H9 (cell line): ENCODE results near the gene VSTM2L. TPM values are rescaled to one million over a fixed set of nuclear protein-coding genes. Genes with fewer than 3 reads are reported as not detected.

Source experiments
- DNase-seq: peaks from one replicate; pipeline ENCODE4 v3.0.0-alpha.2; 2017
- H2AFZ ChIP-seq: one replicate; pipeline ENCODE4 v1.6.1; 2013; ENCODE audit warnings: mild to moderate bottlenecking, low read length, control low read depth, moderate library complexity
- H2AK5ac ChIP-seq: 2 replicates; pipeline ENCODE4 v1.6.1; 2013; ENCODE audit warnings: low read length, control low read depth, mixed read lengths; ENCODE audit not compliant: insufficient read length
- H2BK120ac ChIP-seq: one replicate; pipeline ENCODE4 v1.6.1; 2013; ENCODE audit warnings: low read depth, mild to moderate bottlenecking, low read length, control low read depth, inconsistent platforms; ENCODE audit not compliant: poor library complexity, severe bottlenecking
- H2BK12ac ChIP-seq: 2 replicates; pipeline ENCODE4 v1.6.1; 2013; ENCODE audit warnings: low read length, control low read depth, mixed read lengths, low read depth; ENCODE audit not compliant: insufficient read length
- H2BK15ac ChIP-seq: 2 replicates; pipeline ENCODE4 v1.6.1; 2013; ENCODE audit warnings: low read depth, low read length, control low read depth
- H2BK20ac ChIP-seq: one replicate; pipeline ENCODE4 v1.6.1; 2013; ENCODE audit warnings: low read depth, mild to moderate bottlenecking, low read length, control low read depth, inconsistent platforms; ENCODE audit not compliant: poor library complexity, severe bottlenecking
- H2BK5ac ChIP-seq: 2 replicates; pipeline ENCODE4 v1.6.1; 2013; ENCODE audit warnings: low read length, control low read depth, mixed read lengths; ENCODE audit not compliant: insufficient read length
- H3K14ac ChIP-seq: 2 replicates; pipeline ENCODE4 v1.6.1; 2013; ENCODE audit warnings: low read length, control low read depth; ENCODE audit not compliant: insufficient read depth
- H3K18ac ChIP-seq: 2 replicates; pipeline ENCODE4 v1.6.1; 2013; ENCODE audit warnings: low read depth, mild to moderate bottlenecking, mixed read lengths, low read length, control low read depth; ENCODE audit not compliant: insufficient read length
- H3K23ac ChIP-seq: 2 replicates; pipeline ENCODE4 v1.6.1; 2013; ENCODE audit warnings: low read length, control low read depth, mixed read lengths, low read depth; ENCODE audit not compliant: insufficient read length
- H3K23me2 ChIP-seq: 2 replicates; pipeline ENCODE4 v1.6.1; 2013; ENCODE audit warnings: low read depth, mild to moderate bottlenecking, mixed read lengths, low read length, control low read depth; ENCODE audit not compliant: insufficient read length, poor library complexity, severe bottlenecking
- H3K27ac ChIP-seq: 2 replicates; pipeline ENCODE4 v1.5.1; 2013; ENCODE audit warnings: low read length, control low read depth, mixed read lengths, low read depth; ENCODE audit not compliant: insufficient read length
- H3K27me3 ChIP-seq: 2 replicates; pipeline ENCODE4 v1.6.1; 2013; ENCODE audit warnings: low read length, control low read depth, inconsistent platforms; ENCODE audit not compliant: insufficient read depth
- H3K4ac ChIP-seq: 2 replicates; pipeline ENCODE4 v1.6.1; 2013; ENCODE audit warnings: low read depth, mild to moderate bottlenecking, control low read depth, inconsistent platforms, low read length, moderate library complexity
- H3K4me1 ChIP-seq: 2 replicates; pipeline ENCODE4 v1.6.1; 2013; ENCODE audit warnings: low read length, control low read depth, inconsistent platforms; ENCODE audit not compliant: insufficient read depth
- H3K4me2 ChIP-seq: 2 replicates; pipeline ENCODE4 v1.6.1; 2013; ENCODE audit warnings: low read length, control low read depth, mixed read lengths; ENCODE audit not compliant: insufficient read length, insufficient read depth
- H3K56ac ChIP-seq: 2 replicates; pipeline ENCODE4 v1.6.1; 2013; ENCODE audit warnings: low read depth, mild to moderate bottlenecking, mixed read lengths, low read length, control low read depth; ENCODE audit not compliant: insufficient read length
- H3K79me1 ChIP-seq: 2 replicates; pipeline ENCODE4 v1.6.1; 2013; ENCODE audit warnings: low read depth, mild to moderate bottlenecking, moderate library complexity, low read length, control low read depth, inconsistent platforms; ENCODE audit not compliant: insufficient read depth, poor library complexity, severe bottlenecking
- H3K79me2 ChIP-seq: 2 replicates; pipeline ENCODE4 v1.6.1; 2013; ENCODE audit warnings: low read length, control low read depth, inconsistent platforms; ENCODE audit not compliant: insufficient read depth
- H3K9ac ChIP-seq: 2 replicates; pipeline ENCODE4 v1.6.1; 2013; ENCODE audit warnings: low read length, control low read depth, mixed read lengths; ENCODE audit not compliant: insufficient read length; ENCODE audit errors: extremely low read depth
- H3K9me3 ChIP-seq: one replicate; pipeline ENCODE4 v1.6.1; 2013; ENCODE audit warnings: low read depth, low read length, inconsistent platforms; ENCODE audit not compliant: control insufficient read depth
- H3T11ph ChIP-seq: one replicate; pipeline ENCODE4 v1.6.1; 2013; ENCODE audit warnings: mild to moderate bottlenecking, low read length, control low read depth, inconsistent platforms
- H4K20me1 ChIP-seq: one replicate; pipeline ENCODE4 v1.6.1; 2013; ENCODE audit not compliant: control insufficient read depth, insufficient read length, insufficient read depth
- H4K5ac ChIP-seq: 2 replicates; pipeline ENCODE4 v1.6.1; 2013; ENCODE audit warnings: low read depth, mild to moderate bottlenecking, mixed read lengths, low read length, control low read depth; ENCODE audit not compliant: insufficient read length
- H4K8ac ChIP-seq: replicated peaks from 2 replicates; pipeline ENCODE4 v1.6.1; 2013; ENCODE audit warnings: low read length, control low read depth, mixed read lengths, low read depth; ENCODE audit not compliant: insufficient read length
- H4K91ac ChIP-seq: 2 replicates; pipeline ENCODE4 v1.6.1; 2013; ENCODE audit warnings: low read depth, mild to moderate bottlenecking, moderate library complexity, mixed read lengths, low read length, control low read depth; ENCODE audit not compliant: insufficient read length
- H3K27ac Mint-ChIP-seq, 3 experiments: 2 replicates in 2 of 3; 3 replicates in 1 of 3; pipeline ENCODE4 v1.8.0; 2020 to 2021; ENCODE audit warnings: mixed read lengths in 3 of 3, mild to moderate bottlenecking in 1 of 3, moderate library complexity in 1 of 3
- H3K27me3 Mint-ChIP-seq: 2 replicates; pipeline ENCODE4 v1.8.0; 2021; ENCODE audit warnings: low read depth, mild to moderate bottlenecking, moderate library complexity, mixed read lengths
- H3K36me3 Mint-ChIP-seq, 3 experiments: 2 replicates in 2 of 3; 3 replicates in 1 of 3; pipeline ENCODE4 v1.8.0; 2020 to 2021; ENCODE audit warnings: low read depth in 3 of 3, mixed read lengths in 3 of 3; ENCODE audit not compliant: insufficient read depth in 1 of 3
- H3K4me1 Mint-ChIP-seq, 2 experiments: 2 replicates each; pipeline ENCODE4 v1.8.0; 2020; ENCODE audit warnings: mixed read lengths in 2 of 2
- H3K4me3 Mint-ChIP-seq, 2 experiments: 2 replicates in 1 of 2; 3 replicates in 1 of 2; pipeline ENCODE4 v1.8.0; 2020 to 2021; ENCODE audit warnings: mild to moderate bottlenecking in 2 of 2, mixed read lengths in 2 of 2, moderate library complexity in 1 of 2
- H3K9me3 Mint-ChIP-seq, 2 experiments: 2 replicates in 1 of 2; 3 replicates in 1 of 2; pipeline ENCODE4 v1.8.0; 2020; ENCODE audit warnings: mild to moderate bottlenecking in 2 of 2, mixed read lengths in 2 of 2, moderate library complexity in 1 of 2
- CTCF ChIP-seq: fragments of 200-600 bp; sonication (generic); conservative IDR thresholded peaks from 3 replicates; pipeline ENCODE4 v1.8.0; 2021; ENCODE audit warnings: antibody characterized with exemption, mild to moderate bottlenecking
- WGBS: extraction: QIAGEN DNeasy Blood & Tissue Kit; methylation state at CpG from one replicate; pipeline ENCODE4 v1.1.7; 2013; ENCODE audit warnings: missing lambda C conversion rate, low lambda C conversion rate, mixed read lengths; ENCODE audit not compliant: insufficient read length; ENCODE audit errors: extremely low coverage; 5-methylcytosine and 5-hydroxymethylcytosine counted together
- total RNA-seq: library from RNA; stranded (reverse); gene quantifications from 2 replicates; pipeline ENCODE4 v1.2.1, GENCODE V29; 2021

The VSTM2L gene
- total RNA-seq, 1 experiment from 2014 or later: 2.1 TPM

GRCh38 chr20:37863289-37863688, 39.6 kb upstream of the VSTM2L start:
- Histone ChIP-seq H3K23ac (no peak overlapping the region), H2BK120ac (no peak overlapping the region), H2BK5ac (no peak overlapping the region), H4K8ac (no peak overlapping the region), H3K79me1 (no peaks in the 10 kb centered on the region), H3K4me1 (no peaks in the 10 kb centered on the region; the same call in 1 of the 2 replicates), H3T11ph (no peak overlapping the region), H4K91ac (no peak overlapping the region), H3K27ac (no peak overlapping the region), H3K4me2 (no peak overlapping the region), H2AFZ (no peak overlapping the region), H4K5ac (no peak overlapping the region), H2BK12ac (no peak overlapping the region), H3K9ac (no peak overlapping the region), H2BK15ac (no peak overlapping the region), H3K27me3 (no peaks in the 10 kb centered on the region), H3K18ac (no peak overlapping the region), H2AK5ac (no peak overlapping the region), H3K23me2 (no peaks in the 10 kb centered on the region), H3K79me2 (no peaks in the 10 kb centered on the region), H2BK20ac (no peak overlapping the region), H3K56ac (no peak overlapping the region), H4K20me1 (no peaks in the 10 kb centered on the region), H3K14ac (no peak overlapping the region), H3K9me3 (no peaks in the 10 kb centered on the region), H3K4ac (no peak overlapping the region)
- no peak overlapping the region for H3K4me3 Mint-ChIP-seq
- no CpG with 5 or more reads among the region's 5 CpGs for WGBS
- H3K9me3 Mint-ChIP-seq: no peaks in the 10 kb centered on the region
- TF ChIP-seq CTCF: no peak
- peaks cover 1 to 7% of the 10 kb centered on the region in 2 experiments for H3K4me1 Mint-ChIP-seq
- no peak for DNase-seq
- no peaks in the 10 kb centered on the region for H3K27me3 Mint-ChIP-seq
- H3K27ac Mint-ChIP-seq: peak overlapping the region in 1 of 3 experiments; percentile 87; a peak in 4 of 7 replicates
- peaks cover 7 to 21% (median 16%) of the 10 kb centered on the region in 3 experiments; a peak in 6 of 7 replicates for H3K36me3 Mint-ChIP-seq
